HG03558 (cell line): ENCODE results near the gene DGCR2.

Source experiments
- ATAC-seq: cut with Tn5 transposase; IDR thresholded peaks from one replicate; pipeline ENCODE4 v1.9.1; 2021; ENCODE audit warnings: moderate number of reproducible peaks; ENCODE audit not compliant: unreplicated experiment; ENCODE audit errors: extremely low read depth

DGCR2 gene

GRCh38 chr22:19147195-19147780 is 25.1 kb upstream of the DGCR2 start:
- ATAC-seq, result no peak

GRCh38 chr22:19146215-19146968 is 24.2 kb upstream of the DGCR2 start:
- no peak for ATAC-seq

GRCh38 chr22:19143967-19144400 is 21.8 kb upstream of the DGCR2 start:
- no peak for ATAC-seq

GRCh38 chr22:19143212-19143611 is 21.0 kb upstream of the DGCR2 start:
- ATAC-seq, result no peak

- ATAC-seq, result no peak
Observed at GRCh38 chr22:19142394-19142793, 20.2 kb upstream of the DGCR2 start.

- ATAC-seq, result no peak
Observed at GRCh38 chr22:19139974-19140373, 17.8 kb upstream of the DGCR2 start.

- ATAC-seq, result no peak
Observed at GRCh38 chr22:19139001-19139356, 16.8 kb upstream of the DGCR2 start.

- ATAC-seq, result no peak
Observed at GRCh38 chr22:19138217-19139000, 16.2 kb upstream of the DGCR2 start.

GRCh38 chr22:19137384-19138216 is 15.4 kb upstream of the DGCR2 start:
- ATAC-seq, result no peak

- no peak for ATAC-seq
Observed at GRCh38 chr22:19136915-19137314, 14.7 kb upstream of the DGCR2 start.

GRCh38 chr22:19134874-19135273 is 12.7 kb upstream of the DGCR2 start:
- ATAC-seq, result no peak

GRCh38 chr22:19134176-19134831 is 12.1 kb upstream of the DGCR2 start:
- no peak for ATAC-seq

- ATAC-seq, result no peak
Observed at GRCh38 chr22:19133561-19133960, 11.3 kb upstream of the DGCR2 start.

GRCh38 chr22:19132693-19133400 is 10.6 kb upstream of the DGCR2 start:
- no peak for ATAC-seq

GRCh38 chr22:19132153-19132552 is 9.9 kb upstream of the DGCR2 start:
- ATAC-seq, result no peak

- ATAC-seq, result no peak
Observed at GRCh38 chr22:19131685-19132015, 9.4 kb upstream of the DGCR2 start.

- no peak for ATAC-seq
Observed at GRCh38 chr22:19130959-19131684, 8.9 kb upstream of the DGCR2 start, which contains the start of gene TSSK2. TSSK2 (plus strand) TSS chr22:19131308; CDS start chr22:19131400, 92 bp downstream.

GRCh38 chr22:19129871-19130270 is 7.7 kb upstream of the DGCR2 start:
- ATAC-seq, result no peak
